WERI-Rb-1 (cell line): ENCODE measurements around the gene MYRIP.

Experiments used
- DNase-seq: peaks from one replicate; pipeline ENCODE4 v3.0.0-alpha.2; 2020
- H3K27ac ChIP-seq: fragments of 250-450 bp; sonication (Bioruptor Pico); 2 replicates; pipeline ENCODE4 v1.5.1; 2020; ENCODE audit warnings: mild to moderate bottlenecking, moderate library complexity
- H3K27me3 ChIP-seq: fragments of 250-450 bp; sonication (Bioruptor Pico); 2 replicates; pipeline ENCODE4 v1.5.1; 2021; ENCODE audit warnings: mild to moderate bottlenecking, low read depth, moderate library complexity; ENCODE audit not compliant: insufficient read depth, severe bottlenecking
- H3K36me3 ChIP-seq: fragments of 250-450 bp; sonication (Bioruptor Pico); 2 replicates; pipeline ENCODE4 v1.5.1; 2020; ENCODE audit warnings: mild to moderate bottlenecking, moderate library complexity
- H3K4me3 ChIP-seq: 2 replicates; pipeline ENCODE4 v1.5.1; 2011; ENCODE audit warnings: low read depth, mild to moderate bottlenecking, control low read depth, low read length
- H3K9me3 ChIP-seq: fragments of 250-450 bp; sonication (Bioruptor Pico); 2 replicates; pipeline ENCODE4 v1.5.1; 2021; ENCODE audit warnings: mild to moderate bottlenecking, moderate library complexity; ENCODE audit not compliant: severe bottlenecking
- TF ChIP-seq, protein P1 (sequence below): IDR thresholded peaks from 2 replicates; pipeline ENCODE4 v1.5.1; 2011; ENCODE audit warnings: low read depth, mild to moderate bottlenecking, control low read depth, inconsistent platforms, low read length

Gene MYRIP

DNA sequence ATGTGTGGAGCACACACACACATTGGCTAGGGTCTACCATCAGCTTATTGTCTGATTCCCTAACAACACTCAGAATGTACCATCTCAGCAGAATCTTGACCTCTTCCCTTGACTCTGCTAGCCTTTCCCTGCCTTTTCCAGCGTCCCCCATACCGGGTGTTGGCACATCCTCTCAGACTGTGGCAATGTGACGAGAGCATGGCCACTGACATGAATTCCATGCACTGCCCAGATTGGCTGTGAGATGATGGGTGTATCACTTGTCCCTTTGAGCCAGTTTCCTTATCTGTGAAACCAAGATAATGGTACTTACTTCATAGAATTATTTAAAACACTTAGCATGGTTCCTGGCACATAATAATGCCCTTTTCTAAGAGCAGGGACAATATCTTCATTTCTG is 439.8 kb downstream of the MYRIP start:
- Histone ChIP-seq H3K27ac (no peak overlapping the region), H3K36me3 (no peaks in the 10 kb centered on the region)
- TF ChIP-seq, protein P1, sequence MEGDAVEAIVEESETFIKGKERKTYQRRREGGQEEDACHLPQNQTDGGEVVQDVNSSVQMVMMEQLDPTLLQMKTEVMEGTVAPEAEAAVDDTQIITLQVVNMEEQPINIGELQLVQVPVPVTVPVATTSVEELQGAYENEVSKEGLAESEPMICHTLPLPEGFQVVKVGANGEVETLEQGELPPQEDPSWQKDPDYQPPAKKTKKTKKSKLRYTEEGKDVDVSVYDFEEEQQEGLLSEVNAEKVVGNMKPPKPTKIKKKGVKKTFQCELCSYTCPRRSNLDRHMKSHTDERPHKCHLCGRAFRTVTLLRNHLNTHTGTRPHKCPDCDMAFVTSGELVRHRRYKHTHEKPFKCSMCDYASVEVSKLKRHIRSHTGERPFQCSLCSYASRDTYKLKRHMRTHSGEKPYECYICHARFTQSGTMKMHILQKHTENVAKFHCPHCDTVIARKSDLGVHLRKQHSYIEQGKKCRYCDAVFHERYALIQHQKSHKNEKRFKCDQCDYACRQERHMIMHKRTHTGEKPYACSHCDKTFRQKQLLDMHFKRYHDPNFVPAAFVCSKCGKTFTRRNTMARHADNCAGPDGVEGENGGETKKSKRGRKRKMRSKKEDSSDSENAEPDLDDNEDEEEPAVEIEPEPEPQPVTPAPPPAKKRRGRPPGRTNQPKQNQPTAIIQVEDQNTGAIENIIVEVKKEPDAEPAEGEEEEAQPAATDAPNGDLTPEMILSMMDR = no peak

DNA sequence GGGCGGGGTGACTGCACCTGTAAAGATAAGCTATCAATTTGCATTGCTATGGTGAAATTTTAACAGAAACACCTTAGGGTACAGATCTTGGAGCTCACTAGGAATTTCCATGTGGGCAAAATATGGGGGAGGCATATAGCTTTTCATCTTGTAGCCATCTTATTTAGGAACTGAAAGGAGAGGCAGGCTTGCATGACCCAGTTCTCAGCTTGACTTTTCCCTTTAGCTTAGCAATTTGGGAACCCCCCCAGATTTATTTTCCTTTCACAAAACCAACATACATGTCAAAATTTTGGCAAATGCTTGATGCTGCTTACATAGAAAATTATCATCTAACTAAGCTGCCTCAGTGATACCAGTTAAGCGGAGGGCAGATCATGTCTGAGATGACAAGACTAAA is 445.1 kb downstream of the MYRIP start:
- Histone ChIP-seq H3K36me3 (no peaks in the 10 kb centered on the region), H3K27ac (no peak overlapping the region), H3K27me3 (no peaks in the 10 kb centered on the region), H3K4me3 (no peak overlapping the region), H3K9me3 (no peaks in the 10 kb centered on the region)
- TF ChIP-seq, protein P1 = no peak
- DNase-seq = no peak

More for the DNA sequence above, 439.8 kb downstream of the MYRIP start:
- H3K27me3 ChIP-seq = no peaks in the 10 kb centered on the region
- no peaks in the 10 kb centered on the region for H3K9me3 ChIP-seq
- DNase-seq = no peak
- no peak overlapping the region for H3K4me3 ChIP-seq

DNA sequence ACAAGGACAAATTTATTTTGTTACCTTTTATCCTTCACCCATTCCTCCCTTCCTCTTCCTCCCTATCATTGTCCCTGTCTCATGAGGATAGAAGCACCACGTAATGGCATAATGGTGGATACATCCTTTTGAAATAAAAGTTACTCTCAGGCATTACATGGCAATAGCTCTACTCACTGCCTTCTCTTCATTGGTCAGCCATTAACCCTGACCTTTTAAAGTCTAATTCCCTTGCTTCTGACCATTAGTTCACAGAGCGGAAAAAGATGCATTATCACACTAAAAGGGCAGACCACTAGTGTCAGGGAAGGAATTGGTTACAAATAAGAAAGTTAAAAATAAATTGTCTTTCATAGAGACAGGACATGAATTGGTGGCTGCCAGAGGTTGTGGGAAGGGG is 445.5 kb downstream of the MYRIP start:
- Histone ChIP-seq H3K4me3 (no peak overlapping the region), H3K27me3 (no peaks in the 10 kb centered on the region), H3K9me3 (no peaks in the 10 kb centered on the region), H3K36me3 (no peaks in the 10 kb centered on the region), H3K27ac (no peak overlapping the region)
- DNase-seq = no peak
- TF ChIP-seq, protein P1 = no peak

DNA sequence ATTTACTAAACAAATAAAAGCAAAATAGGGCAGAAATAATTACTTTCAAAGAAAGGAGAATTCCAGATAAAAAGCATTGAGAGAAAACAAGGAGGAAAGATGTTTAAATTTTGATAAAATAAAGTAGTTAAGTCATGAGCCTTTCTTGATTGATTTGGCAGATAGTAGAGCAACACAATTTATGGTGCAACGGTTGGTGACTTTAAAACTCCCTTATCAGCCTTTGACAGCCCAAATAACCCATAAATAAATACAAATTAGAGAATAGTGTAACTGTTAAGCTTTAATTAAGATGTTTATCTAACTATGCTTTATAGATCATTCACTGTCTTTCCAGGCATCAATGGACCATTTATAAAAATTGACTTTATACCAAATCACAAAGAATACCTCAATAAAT is 446.1 kb downstream of the MYRIP start:
- Histone ChIP-seq H3K27ac (no peak overlapping the region), H3K9me3 (no peaks in the 10 kb centered on the region), H3K36me3 (no peaks in the 10 kb centered on the region), H3K4me3 (no peak overlapping the region), H3K27me3 (no peaks in the 10 kb centered on the region)
- TF ChIP-seq, protein P1 = no peak
- no peak for DNase-seq

DNA sequence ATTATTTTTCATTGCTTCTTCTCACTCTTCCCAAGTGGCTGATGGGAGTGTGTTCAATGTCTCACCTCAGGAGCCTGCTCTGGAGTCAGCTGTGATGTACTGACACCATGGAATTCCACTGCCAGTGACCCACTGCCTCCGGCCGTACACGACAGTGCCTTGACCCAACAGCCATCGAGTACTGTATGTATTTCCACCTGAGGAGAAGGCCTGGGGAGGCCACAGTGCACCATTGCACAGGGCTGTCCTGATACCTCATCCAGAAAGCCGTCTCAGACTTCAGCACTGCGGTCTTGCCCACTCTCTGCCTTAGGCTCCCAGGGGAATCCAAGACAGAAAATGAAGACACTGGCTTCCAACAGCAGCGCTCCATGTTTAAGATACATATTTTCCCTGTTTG is 448.7 kb downstream of the MYRIP start:
- H3K9me3 ChIP-seq = no peaks in the 10 kb centered on the region
- no peak overlapping the region for H3K4me3 ChIP-seq
- H3K27me3 ChIP-seq = no peaks in the 10 kb centered on the region
- no peaks in the 10 kb centered on the region for H3K36me3 ChIP-seq
- DNase-seq = no peak
- TF ChIP-seq, protein P1 = no peak
- no peak overlapping the region for H3K27ac ChIP-seq

DNA sequence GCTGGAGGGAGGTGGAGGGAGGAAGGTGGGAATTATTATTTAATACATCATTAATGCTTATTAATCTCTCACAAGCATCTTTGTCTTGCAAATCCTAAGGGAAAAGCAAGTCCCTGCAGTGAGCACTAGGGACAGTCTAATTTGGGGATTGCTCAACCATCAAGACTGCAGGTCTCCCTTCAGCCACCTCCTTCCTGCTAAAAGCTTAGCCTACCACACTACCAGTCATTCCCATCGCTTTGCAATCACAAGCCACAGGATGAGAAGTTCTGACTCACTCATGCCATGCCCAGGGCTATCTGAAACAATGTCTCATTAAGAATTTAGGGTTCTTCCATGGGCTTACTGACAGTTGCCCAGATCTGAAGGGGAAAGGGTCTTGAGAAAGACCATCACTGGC is 449.1 kb downstream of the MYRIP start:
- TF ChIP-seq, protein P1 = no peak
- H3K27ac ChIP-seq = no peak overlapping the region
- no peaks in the 10 kb centered on the region for H3K9me3 ChIP-seq
- H3K36me3 ChIP-seq = no peaks in the 10 kb centered on the region
- H3K27me3 ChIP-seq = no peaks in the 10 kb centered on the region
- H3K4me3 ChIP-seq = no peak overlapping the region
- DNase-seq = no peak
